ENCODE results near the gene GCHFR.

GCHFR gene

DNA sequence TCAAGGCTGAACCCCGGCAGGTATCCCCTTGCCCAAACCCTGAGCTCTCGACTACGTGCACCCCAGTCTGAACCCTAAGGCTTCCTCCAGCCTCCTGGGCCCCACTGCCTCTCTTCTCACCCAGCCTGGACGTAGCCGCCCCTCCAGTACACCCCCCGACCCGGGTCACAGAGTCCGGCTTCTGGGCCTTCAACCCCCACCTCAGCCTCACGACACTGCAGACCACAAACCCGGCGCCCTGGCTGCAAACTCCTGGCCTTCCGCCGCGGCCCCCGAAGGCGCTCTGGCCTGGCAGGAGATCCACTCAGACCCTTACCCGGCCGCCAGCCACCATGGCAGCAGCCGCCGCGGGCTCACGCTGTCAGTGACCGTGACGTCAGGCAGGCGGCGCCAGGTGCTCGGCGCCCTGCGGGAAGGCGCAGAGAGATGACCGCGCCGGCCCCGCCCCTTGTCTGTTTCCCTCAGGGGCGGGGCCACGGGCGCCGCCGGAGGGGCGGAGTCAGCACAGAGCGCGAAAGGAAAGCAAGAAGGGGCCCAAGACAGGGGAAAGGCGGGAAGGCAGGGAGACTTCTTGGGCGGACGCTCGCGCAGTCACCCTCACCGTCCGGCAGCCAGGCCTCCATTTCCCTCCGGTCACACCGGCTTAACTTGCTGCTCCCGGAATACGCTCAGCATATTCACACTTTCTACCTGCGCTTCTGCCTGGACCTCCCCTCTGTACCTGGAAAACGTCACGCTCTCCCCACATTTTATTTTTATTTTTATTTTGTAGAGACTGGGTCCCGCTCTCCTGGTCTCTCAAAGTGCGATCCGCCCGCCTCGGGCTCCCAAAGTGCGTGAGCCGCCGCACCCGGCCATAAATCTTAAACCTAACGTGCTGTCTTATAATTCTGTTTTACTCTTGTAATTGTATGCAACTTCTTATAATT lies 8.7 kb upstream of the GCHFR start, which contains the start of gene RMDN3:
Gene RMDN3 (minus strand): TSS at position 372 of the 929 bp plus-strand sequence. CDS start 471 bp downstream, outside the sequence.
- H3K9me3 ChIP-seq (ENCODE audit: control insufficient read depth, insufficient read depth, low read length), result no peaks in the 10 kb centered on the region
- H3K4me3 ChIP-seq (ENCODE audit: low read depth, low read length), result peak within 1 kb of the TSS; percentile 90
- no peaks in the 10 kb centered on the region for H3K27me3 ChIP-seq (ENCODE audit: control insufficient read depth, insufficient read depth, low read length)
- H3K27ac ChIP-seq (ENCODE audit: low read depth, low read length), result peak within 1 kb of the TSS; percentile 93
- H3K36me3 ChIP-seq (ENCODE audit: control insufficient read depth, insufficient read depth, low read length), result peaks cover 20% of the 10 kb centered on the region
- H3K9ac ChIP-seq (ENCODE audit: low read depth, low read length), result peak within 1 kb of the TSS; percentile 98
- peaks cover 5% of the 10 kb centered on the region; the same call in 1 of the 2 replicates for H3K4me1 ChIP-seq (ENCODE audit: control insufficient read depth, insufficient read depth, low read length)

DNA sequence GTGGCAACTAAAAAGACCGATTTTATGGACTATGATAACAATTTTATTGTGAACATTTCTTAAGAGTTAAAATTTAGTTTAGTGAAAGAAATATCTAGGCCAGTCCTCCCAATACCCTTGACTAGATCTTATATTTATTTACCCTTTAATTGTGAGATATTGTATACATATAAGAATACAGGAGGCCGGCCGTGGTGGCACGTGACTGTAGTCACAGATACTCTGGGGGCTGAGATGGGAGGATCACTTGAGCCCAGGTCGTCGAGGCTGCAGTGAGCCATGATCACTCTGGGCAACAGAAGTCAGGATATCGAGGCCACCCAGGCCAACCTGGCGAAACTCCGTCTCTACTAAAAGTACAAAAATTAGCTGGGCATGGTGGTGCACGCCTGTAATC lies 8.1 kb upstream of the GCHFR start:
- peak overlapping the region; percentile 90 for H3K4me3 ChIP-seq (ENCODE audit: low read depth, low read length)
- H3K27ac ChIP-seq (ENCODE audit: low read depth, low read length), result peak overlapping the region; percentile 93
- no peaks in the 10 kb centered on the region for H3K9me3 ChIP-seq (ENCODE audit: control insufficient read depth, insufficient read depth, low read length)
- H3K4me1 ChIP-seq (ENCODE audit: control insufficient read depth, insufficient read depth, low read length), result peaks cover 5% of the 10 kb centered on the region; the same call in 1 of the 2 replicates
- H3K9ac ChIP-seq (ENCODE audit: low read depth, low read length), result peak overlapping the region; percentile 98
- peaks cover 14% of the 10 kb centered on the region for H3K36me3 ChIP-seq (ENCODE audit: control insufficient read depth, insufficient read depth, low read length)
- no peaks in the 10 kb centered on the region for H3K27me3 ChIP-seq (ENCODE audit: control insufficient read depth, insufficient read depth, low read length)

DNA sequence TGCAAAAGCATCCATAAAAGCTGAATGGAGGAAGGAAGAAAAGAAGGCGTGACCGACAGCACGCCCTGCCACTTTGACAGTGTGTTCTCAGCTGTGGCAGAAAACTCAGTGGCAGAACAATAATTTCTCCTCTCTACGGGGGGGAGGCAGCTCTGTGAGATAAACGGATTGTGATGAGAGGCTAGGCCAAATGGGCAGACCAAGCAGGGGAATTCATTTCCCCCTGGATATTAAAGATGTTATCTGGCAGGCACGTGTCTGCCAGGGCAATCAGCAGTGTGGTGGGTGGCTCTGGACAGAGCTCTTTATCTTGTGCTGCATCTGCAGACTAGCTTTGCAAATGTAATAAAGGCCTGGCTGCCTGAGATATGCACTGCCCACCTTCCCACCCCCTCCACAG lies 6.9 kb upstream of the GCHFR start:
- H3K4me1 ChIP-seq (ENCODE audit: control insufficient read depth, insufficient read depth, low read length), result peaks cover 5% of the 10 kb centered on the region; the same call in 1 of the 2 replicates
- peaks cover 3% of the 10 kb centered on the region; the same call in 1 of the 2 replicates for H3K36me3 ChIP-seq (ENCODE audit: control insufficient read depth, insufficient read depth, low read length)
- H3K27ac ChIP-seq (ENCODE audit: low read depth, low read length), result no peak overlapping the region
- H3K4me3 ChIP-seq (ENCODE audit: low read depth, low read length), result no peak overlapping the region
- H3K9ac ChIP-seq (ENCODE audit: low read depth, low read length), result no peak overlapping the region
- no peaks in the 10 kb centered on the region for H3K27me3 ChIP-seq (ENCODE audit: control insufficient read depth, insufficient read depth, low read length)
- no peaks in the 10 kb centered on the region for H3K9me3 ChIP-seq (ENCODE audit: control insufficient read depth, insufficient read depth, low read length)

DNA sequence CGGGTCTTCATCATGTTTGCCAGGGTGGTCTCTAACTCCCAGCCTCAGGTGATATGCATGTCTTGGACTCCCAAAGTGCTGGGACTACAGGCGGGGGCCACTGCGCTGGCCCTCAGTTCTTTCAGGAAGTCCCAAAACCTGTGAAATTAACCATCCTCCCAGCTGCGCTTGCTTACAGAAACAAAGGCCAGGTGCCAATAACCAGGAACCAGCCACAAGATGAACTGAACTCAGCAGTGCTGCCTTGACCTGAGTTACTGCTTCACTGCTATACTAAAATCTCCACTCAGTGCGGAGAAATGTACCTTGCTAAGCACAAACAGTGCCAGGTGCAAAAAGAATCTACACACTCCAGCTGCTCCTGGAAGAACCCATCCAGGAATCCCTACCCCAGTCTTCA lies 3.9 kb upstream of the GCHFR start:
- Histone ChIP-seq H3K4me1 (ENCODE audit: control insufficient read depth, insufficient read depth, low read length) (peaks cover 10% of the 10 kb centered on the region), H3K4me3 (ENCODE audit: low read depth, low read length) (no peak overlapping the region), H3K27ac (ENCODE audit: low read depth, low read length) (no peak overlapping the region), H3K9me3 (ENCODE audit: control insufficient read depth, insufficient read depth, low read length) (no peaks in the 10 kb centered on the region), H3K9ac (ENCODE audit: low read depth, low read length) (no peak overlapping the region), H3K27me3 (ENCODE audit: control insufficient read depth, insufficient read depth, low read length) (0 out of 2 replicates have a peak, but pooled peaks cover 3% of the 10 kb centered on the region), H3K36me3 (ENCODE audit: control insufficient read depth, insufficient read depth, low read length) (no peaks in the 10 kb centered on the region)

DNA sequence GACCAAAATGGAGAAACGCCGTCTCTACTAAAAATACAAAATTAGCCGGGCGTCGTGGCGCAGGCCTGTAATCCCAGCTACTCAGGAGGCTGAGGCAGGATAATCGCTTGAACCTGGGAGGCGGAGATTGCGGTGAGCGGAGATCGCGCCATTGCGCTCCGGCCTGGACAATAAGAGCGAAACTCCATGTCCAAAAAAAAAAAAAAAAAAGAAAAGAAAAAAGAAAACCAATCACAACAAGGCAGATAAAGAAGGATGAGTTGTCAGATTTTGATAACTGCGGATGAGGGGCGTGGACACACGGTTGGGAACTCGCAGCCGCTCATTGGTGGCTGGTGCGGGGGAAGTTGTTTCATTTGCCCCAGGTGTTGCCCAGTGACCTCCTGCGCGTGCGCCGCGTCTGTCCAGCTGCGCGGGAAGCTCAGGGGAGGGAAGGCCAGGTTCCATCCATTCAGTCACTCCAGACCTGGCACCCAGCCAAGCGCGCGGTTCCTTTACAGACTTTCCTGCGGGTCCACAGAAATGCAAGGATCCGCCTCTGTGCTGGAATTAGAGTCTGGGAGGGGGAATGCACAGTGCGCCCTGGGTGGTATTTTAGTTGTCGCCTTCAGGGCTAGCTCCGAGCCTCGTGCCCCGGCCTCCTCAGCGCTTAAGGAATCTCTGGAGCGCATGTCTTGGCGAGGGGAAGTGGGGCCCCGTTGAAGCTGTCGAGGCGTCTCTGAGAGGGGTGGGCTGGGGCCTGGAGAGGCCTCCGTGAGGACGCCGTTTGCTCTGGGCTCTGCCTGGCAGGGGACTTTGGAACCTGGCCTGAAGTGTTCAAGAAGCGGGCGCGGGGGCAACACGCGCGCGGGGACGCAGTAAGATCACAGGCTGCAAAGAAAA lies 708 bp upstream of the GCHFR start:
- Histone ChIP-seq H3K9me3 (ENCODE audit: control insufficient read depth, insufficient read depth, low read length) (no peaks in the 10 kb centered on the region), H3K4me1 (ENCODE audit: control insufficient read depth, insufficient read depth, low read length) (peaks cover 28% of the 10 kb centered on the region), H3K27ac (ENCODE audit: low read depth, low read length) (peak overlapping the region; percentile 68), H3K9ac (ENCODE audit: low read depth, low read length) (0 out of 2 replicates have a peak overlapping the region, but pooled peaks have one; percentile 28), H3K27me3 (ENCODE audit: control insufficient read depth, insufficient read depth, low read length) (0 out of 2 replicates have a peak, but pooled peaks cover 3% of the 10 kb centered on the region), H3K4me3 (ENCODE audit: low read depth, low read length) (peak overlapping the region; percentile 76), H3K36me3 (ENCODE audit: control insufficient read depth, insufficient read depth, low read length) (peaks cover 4% of the 10 kb centered on the region)

DNA sequence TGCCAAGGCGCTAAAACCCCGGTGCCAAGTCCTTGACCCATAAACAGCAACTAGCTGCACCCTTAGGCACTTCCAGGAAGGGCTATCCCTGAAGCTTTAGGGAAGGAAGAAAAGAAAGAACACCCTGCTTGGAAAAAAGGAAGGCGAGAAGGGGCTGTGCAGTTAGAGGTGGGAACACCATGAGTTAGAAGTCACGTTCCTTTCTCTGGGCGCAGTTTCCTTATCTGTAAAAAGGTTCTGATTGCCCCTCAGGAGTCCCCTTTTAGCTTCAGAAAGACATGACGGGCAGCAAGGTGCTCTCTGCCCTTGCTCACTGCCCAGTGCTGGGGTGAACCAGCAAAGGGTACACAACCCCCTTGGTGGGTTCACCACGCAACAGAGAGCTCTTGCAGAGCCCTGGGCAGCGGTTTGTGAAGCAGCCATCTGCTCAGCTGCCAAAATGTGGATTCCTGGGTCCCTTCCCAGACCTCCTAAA lies 798 bp downstream of the GCHFR start:
- H3K27me3 ChIP-seq (ENCODE audit: control insufficient read depth, insufficient read depth, low read length), result 0 out of 2 replicates have a peak, but pooled peaks cover 3% of the 10 kb centered on the region
- H3K4me1 ChIP-seq (ENCODE audit: control insufficient read depth, insufficient read depth, low read length), result peaks cover 28% of the 10 kb centered on the region
- peak overlapping the region; percentile 56 for H3K27ac ChIP-seq (ENCODE audit: low read depth, low read length)
- H3K9me3 ChIP-seq (ENCODE audit: control insufficient read depth, insufficient read depth, low read length), result no peaks in the 10 kb centered on the region
- peaks cover 4% of the 10 kb centered on the region for H3K36me3 ChIP-seq (ENCODE audit: control insufficient read depth, insufficient read depth, low read length)
- H3K4me3 ChIP-seq (ENCODE audit: low read depth, low read length), result peak overlapping the region; percentile 76
- H3K9ac ChIP-seq (ENCODE audit: low read depth, low read length), result peak overlapping the region; percentile 61

DNA sequence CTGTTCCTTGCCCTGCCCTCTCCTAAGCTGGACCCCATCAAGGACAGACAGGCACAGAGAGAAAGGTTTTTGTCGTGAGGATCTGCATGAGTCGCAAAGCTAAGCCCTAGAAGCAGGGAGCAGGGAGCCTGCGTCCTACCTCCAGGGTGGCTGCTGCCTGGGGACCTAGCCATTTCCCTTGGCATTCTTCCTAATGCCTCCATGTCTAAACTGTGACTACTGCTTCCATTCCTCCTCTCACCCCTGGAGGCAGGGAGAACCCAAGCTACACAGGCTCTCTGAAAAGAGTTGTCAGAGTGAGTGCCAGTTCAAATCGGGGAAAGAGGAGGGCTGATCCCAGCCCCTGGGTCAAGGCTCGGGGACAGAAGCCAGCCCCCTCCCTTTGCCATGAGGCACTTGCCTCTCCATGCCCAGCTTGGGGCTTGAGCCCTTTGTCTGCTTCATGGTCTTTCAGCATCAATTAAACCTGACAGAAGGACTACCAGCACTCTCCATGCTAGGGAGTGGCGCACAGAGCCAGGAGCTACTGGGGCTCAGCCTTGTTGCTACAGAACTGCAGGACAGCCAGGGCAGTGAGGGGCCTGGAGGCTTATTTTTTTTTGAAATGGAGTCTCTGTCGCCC lies 2.4 kb downstream of the GCHFR start:
- Histone ChIP-seq H3K4me1 (ENCODE audit: control insufficient read depth, insufficient read depth, low read length) (peaks cover 28% of the 10 kb centered on the region), H3K9me3 (ENCODE audit: control insufficient read depth, insufficient read depth, low read length) (no peaks in the 10 kb centered on the region), H3K27me3 (ENCODE audit: control insufficient read depth, insufficient read depth, low read length) (0 out of 2 replicates have a peak, but pooled peaks cover 3% of the 10 kb centered on the region), H3K27ac (ENCODE audit: low read depth, low read length) (peak overlapping the region; percentile 56), H3K4me3 (ENCODE audit: low read depth, low read length) (no peak overlapping the region), H3K9ac (ENCODE audit: low read depth, low read length) (no peak overlapping the region), H3K36me3 (ENCODE audit: control insufficient read depth, insufficient read depth, low read length) (peaks cover 4% of the 10 kb centered on the region)

DNA sequence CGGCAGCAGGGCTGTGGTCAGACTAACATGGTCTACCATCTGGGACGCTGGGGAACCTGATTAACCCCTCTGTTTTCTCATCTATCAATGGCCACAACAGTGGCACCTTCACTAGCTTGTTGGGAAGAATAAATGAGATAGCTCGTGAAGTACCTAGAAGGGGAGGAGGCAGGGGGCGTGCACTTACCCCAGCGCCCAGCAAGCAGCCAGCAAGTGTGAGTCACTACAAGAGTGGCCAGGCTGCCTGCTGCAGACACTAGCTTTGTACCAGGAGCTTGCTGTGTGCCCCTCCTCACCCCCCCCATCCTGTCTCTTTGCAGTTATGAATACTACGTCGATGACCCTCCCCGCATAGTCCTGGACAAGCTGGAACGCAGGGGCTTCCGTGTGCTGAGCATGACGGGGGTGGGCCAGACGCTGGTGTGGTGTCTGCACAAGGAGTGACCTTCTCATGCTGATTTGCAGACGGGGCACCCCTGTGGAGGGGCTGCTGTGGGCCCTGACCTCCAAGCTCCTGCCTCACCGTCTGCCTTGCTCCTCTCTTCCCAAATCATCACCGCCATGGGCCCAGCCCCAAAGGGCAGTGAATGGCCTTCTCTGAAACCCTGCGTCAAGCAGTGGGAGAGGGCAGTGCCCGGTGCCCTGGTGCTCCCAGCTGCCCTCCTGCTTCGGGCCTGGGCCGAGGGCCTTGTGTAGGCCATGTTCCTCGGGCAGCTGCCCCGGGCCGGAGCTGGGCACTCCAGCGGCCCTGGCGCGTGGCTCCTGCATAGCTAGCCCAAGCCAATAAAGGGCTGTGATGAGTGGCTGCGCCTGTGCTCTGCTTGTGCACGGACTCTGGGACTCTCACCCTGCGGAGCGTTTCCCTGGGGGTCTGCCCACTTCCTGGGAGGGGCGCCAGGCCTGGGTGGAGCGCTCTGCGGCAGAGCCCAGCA lies 3.3 kb downstream of the GCHFR start:
- Histone ChIP-seq H3K9ac (ENCODE audit: low read depth, low read length) (no peak overlapping the region), H3K27me3 (ENCODE audit: control insufficient read depth, insufficient read depth, low read length) (0 out of 2 replicates have a peak, but pooled peaks cover 3% of the 10 kb centered on the region), H3K27ac (ENCODE audit: low read depth, low read length) (peak overlapping the region; percentile 11), H3K9me3 (ENCODE audit: control insufficient read depth, insufficient read depth, low read length) (no peaks in the 10 kb centered on the region), H3K4me1 (ENCODE audit: control insufficient read depth, insufficient read depth, low read length) (peaks cover 28% of the 10 kb centered on the region), H3K36me3 (ENCODE audit: control insufficient read depth, insufficient read depth, low read length) (peaks cover 6% of the 10 kb centered on the region), H3K4me3 (ENCODE audit: low read depth, low read length) (no peak overlapping the region)

DNA sequence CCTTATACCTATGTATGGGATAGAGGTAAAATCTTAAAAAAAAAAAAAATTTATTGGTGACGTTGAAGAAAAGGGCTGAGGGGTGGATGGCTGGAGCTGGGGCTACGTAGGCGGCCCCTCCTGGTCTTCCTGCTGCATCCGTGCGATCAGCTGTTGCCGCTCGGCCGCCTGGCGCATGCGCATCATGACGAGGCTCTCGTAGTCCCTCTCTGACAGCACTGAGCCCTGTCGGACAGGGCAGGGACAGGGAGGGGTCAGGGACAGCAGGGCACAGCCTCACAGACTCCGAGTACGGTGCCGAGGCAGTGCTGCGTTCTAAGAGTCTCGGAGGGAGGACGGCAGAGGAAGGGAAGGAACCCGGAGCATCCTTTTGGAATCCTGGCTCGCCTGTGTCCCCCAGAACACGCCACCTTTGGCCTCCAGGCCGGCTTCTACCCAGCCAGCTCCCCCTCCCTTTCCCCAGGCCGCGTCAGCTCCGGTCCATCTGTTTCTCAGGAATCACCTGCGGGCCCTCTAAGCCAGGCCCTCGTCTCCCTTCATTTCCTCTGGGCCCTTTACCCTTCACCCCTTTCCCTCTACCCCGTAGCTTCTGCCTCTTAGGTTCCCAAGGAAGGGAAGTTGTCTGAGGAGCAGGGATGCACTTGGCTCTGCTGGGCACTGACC lies 4.1 kb downstream of the GCHFR start:
- no peak overlapping the region for H3K9ac ChIP-seq (ENCODE audit: low read depth, low read length)
- no peak overlapping the region for H3K27ac ChIP-seq (ENCODE audit: low read depth, low read length)
- no peak overlapping the region for H3K4me3 ChIP-seq (ENCODE audit: low read depth, low read length)
- H3K27me3 ChIP-seq (ENCODE audit: control insufficient read depth, insufficient read depth, low read length), result no peaks in the 10 kb centered on the region
- H3K36me3 ChIP-seq (ENCODE audit: control insufficient read depth, insufficient read depth, low read length), result peaks cover 11% of the 10 kb centered on the region
- no peaks in the 10 kb centered on the region for H3K9me3 ChIP-seq (ENCODE audit: control insufficient read depth, insufficient read depth, low read length)
- peaks cover 28% of the 10 kb centered on the region for H3K4me1 ChIP-seq (ENCODE audit: control insufficient read depth, insufficient read depth, low read length)

Data from HUES48 (cell line).